HepG2 (cell line): Measurements from ENCODE around the gene RPS2. TPM values are rescaled to one million over a fixed set of nuclear protein-coding genes. Genes with fewer than 3 reads are reported as not detected.

Source experiments
- CAMTA2 ChIP-seq: sonication (generic); formaldehyde crosslinking; IDR thresholded peaks from 2 replicates; pipeline ENCODE4 v1.4.0; 2020; ENCODE audit warnings: mild to moderate bottlenecking, missing genetic modification reagents, borderline replicate concordance
- DPF2 ChIP-seq: sonication (generic); formaldehyde crosslinking; IDR thresholded peaks from 2 replicates; pipeline ENCODE4 v1.4.0; 2020; ENCODE audit warnings: mild to moderate bottlenecking, low read depth, missing genetic modification reagents, borderline replicate concordance
- GATAD2A ChIP-seq: IDR thresholded peaks from 2 replicates; pipeline ENCODE4 v1.6.1; 2016
- HNRNPLL ChIP-seq: fragments of 200-400 bp; formaldehyde crosslinking; IDR thresholded peaks from 2 replicates; pipeline ENCODE4 v1.6.1; 2017; ENCODE audit warnings: mild to moderate bottlenecking, low read depth, low read length; ENCODE audit not compliant: poor library complexity, severe bottlenecking
- MED1 ChIP-seq: sonication (generic); formaldehyde crosslinking; IDR thresholded peaks from 2 replicates; pipeline ENCODE4 v1.4.0; 2020; ENCODE audit warnings: missing genetic modification reagents
- MLXIP ChIP-seq: sonication (generic); formaldehyde crosslinking; IDR thresholded peaks from 2 replicates; pipeline ENCODE4 v1.9.0; 2021; ENCODE audit warnings: missing genetic modification reagents, borderline replicate concordance
- SALL1 ChIP-seq: sonication (generic); formaldehyde crosslinking; IDR thresholded peaks from 2 replicates; pipeline ENCODE4 v1.8.0; 2022; ENCODE audit warnings: mild to moderate bottlenecking, missing genetic modification reagents
- SMYD3 ChIP-seq: sonication (generic); formaldehyde crosslinking; IDR thresholded peaks from 2 replicates; pipeline ENCODE4 v1.8.1; 2023; ENCODE audit warnings: mild to moderate bottlenecking, missing genetic modification reagents
- THAP11 ChIP-seq: IDR thresholded peaks from 2 replicates; pipeline ENCODE4 v1.6.1; 2016; ENCODE audit warnings: missing biosample characterization, missing genetic modification reagents
- ZNF24 ChIP-seq: fragments of 450-650 bp; IDR thresholded peaks from 2 replicates; pipeline ENCODE4 v1.6.1; 2017; ENCODE audit warnings: antibody characterized with exemption, mild to moderate bottlenecking
- ZNF333 ChIP-seq: sonication (generic); formaldehyde crosslinking; IDR thresholded peaks from 2 replicates; pipeline ENCODE4 v1.4.0; 2020; ENCODE audit warnings: mild to moderate bottlenecking, missing genetic modification reagents, borderline replicate concordance
- ZNF772 ChIP-seq: sonication (generic); formaldehyde crosslinking; IDR thresholded peaks from 2 replicates; pipeline ENCODE4 v1.5.0; 2020; ENCODE audit warnings: mild to moderate bottlenecking, missing genetic modification reagents
- ZNF784 ChIP-seq: sonication (generic); formaldehyde crosslinking; IDR thresholded peaks from 2 replicates; pipeline ENCODE4 v1.5.1; 2020; ENCODE audit warnings: missing genetic modification reagents, mild to moderate bottlenecking, borderline replicate concordance
- ZNF788 ChIP-seq: sonication (generic); formaldehyde crosslinking; IDR thresholded peaks from 2 replicates; pipeline ENCODE4 v1.5.0; 2020; ENCODE audit warnings: mild to moderate bottlenecking, missing genetic modification reagents, borderline replicate concordance
- polyA plus RNA-seq, 8 experiments: library from polyadenylated mRNA; depleted of rRNA in 3 of 8; stranded (reverse) in 7 of 8; unstranded in 1 of 8; fragments of >200 nt; fragmentation: Illumina TruSeq in 4 of 8; extraction: Trizol in 4 of 8; gene quantifications; 2 replicates each; pipeline versions ENCODE4 v1.2.1 to v1.2.3, GENCODE V29; 2011 to 2016; ENCODE audit warnings: low read depth in 4 of 8, missing spikeins in 1 of 8, mixed read lengths in 1 of 8; ENCODE audit not compliant: insufficient read depth in 1 of 8
- total RNA-seq, 5 experiments: library from RNA; depleted of rRNA; stranded (reverse); fragments of >200 nt; fragmentation: Illumina TruSeq; extraction: Trizol; gene quantifications; 2 replicates each; pipeline ENCODE4 v1.2.3, GENCODE V29; 2016; ENCODE audit warnings: low read depth in 1 of 5
- TF ChIP-seq, protein P1 (sequence below): sonication (generic); formaldehyde crosslinking; IDR thresholded peaks from 2 replicates; pipeline ENCODE4 v1.5.0; 2020; ENCODE audit warnings: missing genetic modification reagents, mild to moderate bottlenecking, borderline replicate concordance
- TF ChIP-seq, protein P2 (sequence below): sonication (generic); formaldehyde crosslinking; IDR thresholded peaks from 2 replicates; pipeline ENCODE4 v1.4.0; 2020; ENCODE audit warnings: mild to moderate bottlenecking, missing genetic modification reagents

RPS2 gene
- total and polyA plus RNA-seq, 2 of the 13 experiments (the other 11 are each of a cell fraction or from before 2014, with no cell fraction given) = 1,908 to 4,514 TPM

DNA sequence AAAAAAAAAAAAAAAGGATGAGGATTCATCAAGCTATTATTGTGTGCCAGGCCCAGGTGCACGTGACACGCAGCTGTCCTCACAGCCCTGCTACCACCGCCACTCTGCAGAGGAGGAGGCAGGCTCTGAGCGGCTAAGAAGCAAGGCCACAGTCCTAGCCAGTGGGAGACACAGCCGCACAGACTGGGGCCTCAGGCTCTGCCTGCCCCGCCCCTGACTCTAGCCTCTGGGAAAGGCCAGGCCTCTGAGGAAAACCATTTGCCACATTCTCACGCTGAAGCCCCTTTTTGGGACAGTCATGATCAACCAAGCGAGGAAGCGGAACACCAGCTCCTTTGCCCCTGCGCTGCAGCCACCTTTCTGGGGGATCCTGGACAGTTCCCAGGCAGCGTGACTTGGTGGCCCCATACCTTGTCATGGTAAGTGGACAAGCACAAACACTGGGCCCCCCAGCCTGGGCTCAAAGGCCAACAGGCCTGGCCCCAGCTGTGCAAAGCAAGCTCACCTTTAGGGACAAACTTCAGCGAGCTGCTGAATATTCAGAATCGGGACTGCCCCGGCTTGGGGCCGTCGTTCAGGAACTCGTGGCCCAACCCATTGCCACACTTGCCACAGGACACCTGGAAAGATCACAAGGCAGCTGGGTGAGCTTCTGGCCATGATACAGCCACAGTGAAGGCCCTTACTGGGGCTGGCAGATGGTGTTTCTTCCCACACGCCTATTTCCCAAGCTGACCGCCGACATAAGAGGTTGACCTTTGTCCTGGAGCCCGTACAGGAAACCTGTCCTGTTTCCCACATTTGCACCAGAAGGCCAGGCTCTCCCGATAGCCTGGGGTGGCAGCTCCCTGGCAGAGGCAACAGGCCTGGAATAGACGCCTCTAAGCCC lies 24.1 kb downstream of the RPS2 start (continued):
- TF ChIP-seq HNRNPLL (peak; percentile 34), DPF2 (CRISPR knock-in tag) (peak; percentile 69; the same call in 1 of the 2 replicates), GATAD2A (CRISPR knock-in tag) (peak; percentile 78), ZNF788 (CRISPR knock-in tag) (peak; percentile 84; the same call in 1 of the 2 replicates), MED1 (peak; percentile 88), MLXIP (CRISPR knock-in tag) (no peak; the same call in 1 of the 2 replicates), ZNF333 (CRISPR knock-in tag) (peak; percentile 86; the same call in 1 of the 2 replicates), ZNF24 (no peak), ZNF772 (CRISPR knock-in tag) (peak; percentile 75; the same call in 1 of the 2 replicates), SMYD3 (CRISPR knock-in tag) (peak; percentile 64; the same call in 1 of the 2 replicates), SALL1 (CRISPR knock-in tag) (peak; percentile 90), THAP11 (CRISPR knock-in tag) (peak; percentile 66), CAMTA2 (CRISPR knock-in tag) (peak; percentile 65; the same call in 1 of the 2 replicates), ZNF784 (peak; percentile 24; the same call in 1 of the 2 replicates)
- TF ChIP-seq, protein P1, sequence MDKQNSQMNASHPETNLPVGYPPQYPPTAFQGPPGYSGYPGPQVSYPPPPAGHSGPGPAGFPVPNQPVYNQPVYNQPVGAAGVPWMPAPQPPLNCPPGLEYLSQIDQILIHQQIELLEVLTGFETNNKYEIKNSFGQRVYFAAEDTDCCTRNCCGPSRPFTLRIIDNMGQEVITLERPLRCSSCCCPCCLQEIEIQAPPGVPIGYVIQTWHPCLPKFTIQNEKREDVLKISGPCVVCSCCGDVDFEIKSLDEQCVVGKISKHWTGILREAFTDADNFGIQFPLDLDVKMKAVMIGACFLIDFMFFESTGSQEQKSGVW = no peak
- TF ChIP-seq, protein P2, sequence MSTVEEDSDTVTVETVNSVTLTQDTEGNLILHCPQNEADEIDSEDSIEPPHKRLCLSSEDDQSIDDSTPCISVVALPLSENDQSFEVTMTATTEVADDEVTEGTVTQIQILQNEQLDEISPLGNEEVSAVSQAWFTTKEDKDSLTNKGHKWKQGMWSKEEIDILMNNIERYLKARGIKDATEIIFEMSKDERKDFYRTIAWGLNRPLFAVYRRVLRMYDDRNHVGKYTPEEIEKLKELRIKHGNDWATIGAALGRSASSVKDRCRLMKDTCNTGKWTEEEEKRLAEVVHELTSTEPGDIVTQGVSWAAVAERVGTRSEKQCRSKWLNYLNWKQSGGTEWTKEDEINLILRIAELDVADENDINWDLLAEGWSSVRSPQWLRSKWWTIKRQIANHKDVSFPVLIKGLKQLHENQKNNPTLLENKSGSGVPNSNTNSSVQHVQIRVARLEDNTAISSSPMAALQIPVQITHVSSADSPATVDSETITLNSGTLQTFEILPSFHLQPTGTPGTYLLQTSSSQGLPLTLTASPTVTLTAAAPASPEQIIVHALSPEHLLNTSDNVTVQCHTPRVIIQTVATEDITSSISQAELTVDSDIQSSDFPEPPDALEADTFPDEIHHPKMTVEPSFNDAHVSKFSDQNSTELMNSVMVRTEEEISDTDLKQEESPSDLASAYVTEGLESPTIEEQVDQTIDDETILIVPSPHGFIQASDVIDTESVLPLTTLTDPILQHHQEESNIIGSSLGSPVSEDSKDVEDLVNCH (CRISPR knock-in tag) = peak; percentile 71; the same call in 1 of the 2 replicates
